Activated T-cell treated with anti-CD3 and anti-CD28 coated beads for 4 hours (primary cell): ENCODE results near the gene B4GALNT1.
"Not testable (repeated sequence)": the region's sequence is repeated elsewhere in the genome, so short reads cannot be mapped to it uniquely, and the experiment has no call there.

Experiments used
- DNase-seq: peaks from one replicate; pipeline ENCODE4 v3.0.0-alpha.2; 2020

Gene B4GALNT1

DNA sequence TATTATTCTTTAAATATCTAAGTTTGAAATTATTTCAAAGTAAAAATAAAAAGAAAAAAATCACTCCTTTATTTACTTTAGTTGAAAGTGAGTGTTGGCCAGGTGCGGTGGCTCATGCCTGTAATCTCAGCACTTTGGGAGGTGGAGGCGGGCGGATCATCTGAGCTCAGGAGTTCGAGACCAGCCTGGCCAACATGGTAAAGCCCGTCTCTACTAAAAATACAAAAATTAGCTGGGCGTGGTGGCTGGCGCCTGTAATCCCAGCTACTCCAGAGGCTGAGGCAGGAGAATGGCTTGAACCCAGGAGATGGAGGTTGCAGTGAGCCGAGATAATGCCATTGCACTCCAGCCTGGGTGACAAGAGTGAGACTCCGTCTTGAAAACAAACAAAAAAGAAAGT is 3.7 kb upstream of the B4GALNT1 start:
- DNase-seq: not testable (repeated sequence)

DNA sequence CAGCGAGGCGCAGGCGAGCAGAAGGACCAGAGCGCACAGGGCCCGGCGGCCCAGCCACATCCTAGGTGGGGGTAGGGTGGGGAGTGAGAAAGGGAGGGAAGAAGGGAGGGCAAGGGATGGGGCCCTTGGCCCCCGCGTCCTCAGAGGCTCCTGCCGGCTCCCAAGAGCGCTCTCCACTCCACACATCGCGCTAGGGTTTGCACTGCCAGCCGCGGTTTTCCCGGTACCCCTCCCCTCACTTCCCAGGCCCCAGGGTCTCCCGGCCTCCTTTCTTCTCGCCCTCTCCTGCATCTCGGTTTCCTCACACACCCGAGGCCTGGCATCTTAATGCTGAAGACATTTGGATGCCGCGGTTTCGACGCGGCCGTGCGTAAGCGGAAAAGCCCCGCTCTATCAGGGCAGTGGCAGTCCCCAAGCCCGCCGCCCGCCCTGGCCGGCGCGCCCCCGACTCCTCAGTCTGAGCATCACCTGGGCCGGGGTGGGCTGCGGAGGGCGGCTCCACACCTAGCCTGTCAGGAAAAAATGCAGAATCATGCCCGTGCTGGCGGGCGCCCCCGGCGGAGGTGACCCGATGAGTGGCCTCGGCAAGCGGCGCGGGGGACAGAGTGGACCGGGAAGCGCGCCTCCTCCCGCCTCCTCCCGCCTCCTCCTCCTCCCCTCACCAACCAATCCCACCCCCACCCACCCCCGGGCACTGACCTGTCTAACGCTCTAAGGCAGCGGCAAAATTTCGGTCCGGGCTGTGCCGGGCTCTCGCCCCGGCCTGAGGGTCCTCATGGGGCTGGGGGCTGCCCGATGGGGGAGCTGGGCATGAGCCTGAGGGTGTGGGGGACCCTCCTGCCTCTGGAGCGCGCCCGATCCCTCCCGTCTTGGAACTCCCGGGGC is 686 bp downstream of the B4GALNT1 start:
- no peak for DNase-seq

- no peak for DNase-seq
Observed at GRCh38 chr12:57631566-57632072, 1.4 kb downstream of the B4GALNT1 start.

GRCh38 chr12:57630891-57631433 is 2.0 kb downstream of the B4GALNT1 start:
- DNase-seq: no peak

GRCh38 chr12:57629897-57630471 is 3.0 kb downstream of the B4GALNT1 start:
- DNase-seq: no peak

DNA sequence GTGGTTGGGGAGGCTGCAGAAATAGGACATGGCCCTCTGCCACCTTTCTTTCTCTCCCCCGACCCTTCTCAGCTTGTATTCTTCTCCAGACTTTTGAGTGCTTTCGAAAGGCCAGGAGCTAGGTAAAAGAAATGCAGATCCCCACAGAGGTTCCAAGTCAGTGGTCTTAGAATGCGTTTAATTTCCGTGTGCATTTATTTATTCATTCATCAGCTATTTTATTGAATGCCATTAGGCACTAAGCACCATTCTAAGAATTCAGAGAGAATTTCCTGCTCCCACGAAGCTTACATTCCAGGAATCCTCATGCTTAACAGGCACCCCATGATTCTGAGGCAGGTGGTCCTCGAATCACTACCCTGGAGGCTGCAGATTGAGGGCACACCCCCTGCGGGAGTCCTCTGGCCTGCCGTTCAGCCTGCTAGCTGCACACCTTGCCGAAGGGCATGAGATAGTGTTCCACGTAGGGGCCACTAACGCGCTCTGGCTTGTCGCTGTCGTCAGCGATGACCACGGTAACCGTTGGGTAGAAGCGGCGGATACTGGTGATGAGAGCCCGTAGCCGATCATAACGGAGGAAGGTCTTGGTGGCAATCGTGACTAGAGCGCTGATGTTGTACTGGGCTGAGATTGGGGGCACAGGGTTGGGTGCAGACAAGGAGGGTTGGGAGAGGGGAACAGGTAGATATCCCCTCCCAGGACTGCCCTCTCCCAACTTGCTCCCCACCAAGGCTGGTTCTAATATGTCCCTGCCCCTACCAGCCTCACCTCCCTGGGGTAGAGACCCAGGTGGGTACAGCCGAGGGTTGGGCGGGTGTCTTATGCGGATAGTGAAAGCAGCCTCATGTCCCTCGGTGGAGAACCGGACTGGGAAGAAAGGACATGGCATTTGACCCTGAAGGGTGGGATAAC is 4.5 kb downstream of the B4GALNT1 start:
- no peak for DNase-seq

DNA sequence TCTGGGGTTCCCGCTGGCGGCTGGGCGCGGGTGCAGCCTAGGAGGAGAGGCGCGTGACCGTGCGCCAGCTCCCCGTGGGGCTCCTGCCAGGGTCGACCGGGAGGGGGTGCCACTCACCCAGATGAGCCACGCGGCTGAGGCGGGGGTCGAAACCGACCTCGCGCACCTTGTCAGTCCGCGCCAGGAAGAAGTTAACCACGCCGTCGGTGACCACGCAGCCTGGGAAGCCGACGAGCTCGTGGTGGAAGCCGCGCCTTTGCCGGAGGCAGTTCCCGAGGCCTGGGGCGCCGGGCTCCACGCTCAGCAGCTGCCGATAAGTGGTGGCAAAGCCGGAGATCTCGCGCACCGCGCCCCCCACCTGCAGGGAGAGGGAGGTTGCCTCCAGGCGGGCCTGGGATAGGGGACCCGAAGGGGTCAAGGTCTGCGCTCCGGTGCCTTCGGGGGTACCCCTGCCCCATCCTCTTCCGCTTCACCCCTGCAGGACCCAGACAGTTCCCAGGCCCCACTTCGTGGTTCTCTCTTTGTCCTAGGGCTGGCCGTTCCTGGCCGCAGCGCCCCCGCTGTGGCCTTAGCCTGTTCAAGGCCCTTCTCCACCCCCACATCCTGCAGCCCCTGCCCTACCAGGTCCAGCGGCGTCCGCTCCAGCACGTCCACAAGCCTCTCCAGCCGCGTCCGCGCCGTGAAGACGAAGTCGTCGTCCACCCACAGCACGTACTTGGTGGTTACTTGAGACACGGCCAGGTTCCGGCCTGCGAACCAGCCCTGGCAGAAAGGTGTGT is 5.3 kb downstream of the B4GALNT1 start:
- no peak for DNase-seq

GRCh38 chr12:57626921-57627445 is 6.0 kb downstream of the B4GALNT1 start:
- no peak for DNase-seq

- DNase-seq: no peak
Observed at GRCh38 chr12:57626111-57626920, 6.7 kb downstream of the B4GALNT1 start.

DNA sequence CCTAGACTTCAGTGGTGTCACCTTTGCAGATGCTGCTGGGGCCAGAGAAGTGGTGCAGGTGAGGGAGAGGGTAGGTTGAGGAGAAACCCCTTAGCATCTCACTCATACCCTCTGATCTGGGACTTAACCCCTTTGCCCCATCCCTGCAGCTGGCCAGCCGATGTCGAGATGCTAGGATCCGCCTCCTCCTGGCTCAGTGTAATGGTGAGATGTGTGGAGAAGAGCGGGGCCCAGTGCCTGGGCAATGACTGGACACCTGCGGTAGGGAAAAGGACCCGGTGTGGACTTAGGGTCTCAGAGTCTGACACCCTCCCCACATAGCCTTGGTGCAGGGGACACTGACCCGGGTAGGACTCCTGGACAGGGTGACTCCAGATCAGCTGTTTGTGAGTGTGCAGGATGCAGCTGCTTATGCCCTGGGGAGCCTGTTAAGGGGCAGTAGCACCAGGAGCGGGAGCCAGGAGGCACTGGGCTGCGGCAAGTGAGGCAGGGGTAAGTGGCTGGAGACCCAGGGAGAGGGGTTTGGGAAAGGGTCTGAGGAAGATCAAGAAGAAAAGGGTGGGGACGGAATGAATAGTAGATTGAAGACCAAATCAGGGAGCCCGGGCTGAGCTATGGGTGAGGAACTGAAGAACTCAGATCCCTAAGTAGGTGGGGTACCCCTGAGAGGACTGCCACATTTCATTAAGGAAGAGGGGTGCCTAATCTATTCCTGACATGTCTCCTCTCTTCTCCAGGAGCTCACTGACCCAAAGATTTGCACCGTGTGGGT is 7.6 kb downstream of the B4GALNT1 start:
- no peak for DNase-seq

- no peak for DNase-seq
Observed at GRCh38 chr12:57624441-57625220, 8.4 kb downstream of the B4GALNT1 start.

DNA sequence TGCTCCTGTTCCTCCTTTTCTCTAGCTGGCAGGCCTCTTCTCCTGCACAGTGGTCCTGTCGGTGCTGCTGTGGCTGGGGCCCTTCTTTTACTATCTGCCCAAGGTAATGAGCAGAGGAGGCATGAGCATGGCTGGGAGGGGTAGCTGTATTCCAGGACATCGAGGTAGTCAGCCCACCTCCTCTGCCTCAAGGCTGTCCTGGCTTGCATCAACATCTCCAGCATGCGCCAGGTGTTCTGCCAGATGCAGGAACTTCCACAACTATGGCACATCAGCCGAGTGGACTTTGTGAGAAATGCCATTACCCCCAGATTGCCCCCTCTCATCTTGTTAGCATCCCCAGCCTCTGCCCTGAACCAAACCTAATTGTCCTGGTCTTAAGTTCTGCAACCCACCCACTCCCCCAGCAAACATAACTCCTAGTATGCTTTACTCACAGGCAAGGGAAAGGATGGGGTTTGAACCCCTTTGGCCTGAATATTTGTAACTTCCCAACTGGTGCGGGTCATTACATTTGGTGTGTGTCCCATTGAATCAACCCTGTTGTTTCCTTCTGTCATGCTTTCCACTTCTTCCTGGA is 9.1 kb downstream of the B4GALNT1 start:
- DNase-seq: no peak

- no peak for DNase-seq
Observed at GRCh38 chr12:57623385-57623784, 9.6 kb downstream of the B4GALNT1 start.

GRCh38 chr12:57622293-57623245 is 10.4 kb downstream of the B4GALNT1 start:
- no peak for DNase-seq

DNA sequence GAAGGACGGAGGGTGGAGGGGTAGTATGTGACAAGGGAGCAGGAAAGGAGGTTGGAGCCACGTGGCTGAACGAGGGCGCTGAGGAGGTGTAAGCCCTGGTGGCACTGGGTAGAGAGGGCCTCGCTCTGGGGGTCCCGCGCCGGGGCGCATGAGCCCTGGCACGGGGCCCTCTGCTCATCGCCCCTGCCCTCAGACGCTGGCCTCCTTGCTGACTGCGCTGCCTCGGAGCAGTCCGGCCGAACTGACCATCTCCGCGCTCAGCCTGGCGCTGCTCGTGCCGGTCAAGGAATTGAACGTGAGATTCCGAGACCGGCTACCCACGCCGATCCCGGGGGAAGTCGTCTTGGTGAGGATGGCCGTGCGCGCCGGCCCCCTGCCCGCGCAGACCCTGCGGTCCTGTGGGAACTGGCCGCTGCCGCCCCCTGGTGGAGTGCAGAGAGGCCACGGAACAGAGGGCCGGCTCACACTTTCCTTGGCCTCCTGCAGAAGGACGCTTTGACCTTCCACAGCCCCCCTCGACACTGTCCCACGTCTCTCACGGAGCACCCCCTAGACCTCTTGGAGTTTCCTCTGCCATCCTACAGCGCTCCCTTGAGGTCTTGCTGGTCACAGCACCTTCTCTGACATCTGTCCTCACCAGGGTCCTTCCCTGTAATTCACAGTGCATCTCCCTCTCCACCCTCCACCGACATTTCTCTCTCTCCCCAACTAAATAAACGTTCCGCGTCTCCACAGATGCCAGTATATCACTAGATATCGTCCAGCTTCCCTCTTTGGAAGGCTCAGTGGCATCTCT is 11.3 kb downstream of the B4GALNT1 start:
- peak; percentile 43 for DNase-seq

DNA sequence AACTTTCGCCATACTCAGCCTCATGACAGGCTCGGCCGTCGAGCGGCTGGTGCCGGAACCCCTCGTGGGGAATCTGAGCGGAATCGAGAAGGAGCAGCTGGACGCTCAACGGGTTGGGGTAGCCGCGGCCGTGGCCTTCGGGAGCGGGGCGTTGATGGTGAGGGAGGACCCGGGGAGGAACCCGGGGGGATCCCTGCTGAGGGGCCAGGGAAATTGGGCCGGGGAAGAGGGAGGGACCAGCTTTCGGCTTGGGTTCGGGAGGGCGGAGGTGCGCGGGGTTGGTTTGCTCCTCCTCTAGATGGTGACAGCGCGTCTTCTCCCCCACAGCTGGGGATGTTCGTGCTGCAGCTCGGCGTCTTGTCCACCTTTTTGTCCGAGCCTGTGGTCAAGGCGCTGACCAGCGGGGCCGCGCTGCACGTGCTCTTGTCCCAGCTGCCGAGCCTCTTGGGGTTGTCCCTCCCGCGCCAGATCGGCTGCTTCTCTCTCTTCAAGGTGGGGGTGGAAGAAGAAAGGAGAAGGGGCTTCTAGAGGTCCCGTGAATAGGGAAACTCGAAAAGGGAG is 12.0 kb downstream of the B4GALNT1 start:
- DNase-seq: no peak
